NT2/D1 (cell line): ENCODE measurements around the gene NOX5.

Experiments used
- DNase-seq: peaks from one replicate; pipeline ENCODE4 v3.0.0-alpha.2; 2011; ENCODE audit warnings: low read depth, low spot score
- H3K27me3 ChIP-seq: 2 replicates; pipeline ENCODE4 v1.6.0; 2011; ENCODE audit warnings: mild to moderate bottlenecking; ENCODE audit not compliant: insufficient read length, insufficient read depth
- H3K36me3 ChIP-seq: 2 replicates; pipeline ENCODE4 v1.6.1; 2011; ENCODE audit warnings: mild to moderate bottlenecking, low read length, mixed read lengths; ENCODE audit not compliant: insufficient read depth, insufficient read length
- H3K4me1 ChIP-seq: 2 replicates; pipeline ENCODE4 v1.5.1; 2011; ENCODE audit not compliant: insufficient read depth, insufficient read length
- H3K4me3 ChIP-seq: 2 replicates; pipeline ENCODE4 v1.5.1; 2011; ENCODE audit warnings: low read depth; ENCODE audit not compliant: insufficient read length
- H3K9ac ChIP-seq: 2 replicates; pipeline ENCODE4 v1.6.0; 2011; ENCODE audit warnings: low read depth; ENCODE audit not compliant: insufficient read length
- H3K9me3 ChIP-seq: 2 replicates; pipeline ENCODE4 v1.5.1; 2011; ENCODE audit warnings: mild to moderate bottlenecking, low read length; ENCODE audit not compliant: insufficient read depth
- SUZ12 ChIP-seq: IDR thresholded peaks from 2 replicates; pipeline ENCODE4 v1.6.1; 2011; ENCODE audit not compliant: insufficient read length, insufficient read depth; ENCODE audit errors: extremely low read depth
- YY1 ChIP-seq: IDR thresholded peaks from 2 replicates; pipeline ENCODE4 v1.6.1; 2011; ENCODE audit not compliant: insufficient read length, insufficient read depth
- ZNF274 ChIP-seq: IDR thresholded peaks from 2 replicates; pipeline ENCODE4 v1.6.1; 2011; ENCODE audit warnings: mild to moderate bottlenecking, low read depth, low read length

Gene NOX5

DNA sequence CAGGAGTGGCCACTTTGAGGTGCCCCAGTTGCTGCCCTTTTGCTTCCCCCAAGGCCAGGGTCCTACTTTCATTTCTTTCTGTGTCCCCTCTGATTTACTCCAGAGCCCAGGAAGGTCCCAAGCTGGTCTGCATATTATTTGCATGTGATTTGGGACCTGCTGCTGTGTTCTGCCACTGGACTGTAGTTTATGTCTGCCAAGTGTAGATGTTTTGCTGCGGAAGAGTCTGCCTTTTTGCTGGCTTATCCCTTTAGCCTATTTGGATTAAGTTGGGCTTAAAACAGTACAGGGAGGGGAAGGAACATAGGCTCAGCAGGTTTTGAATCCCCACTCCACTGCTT lies 21.4 kb downstream of the NOX5 start:
- Histone ChIP-seq H3K4me1 (no peaks in the 10 kb centered on the region), H3K9me3 (no peaks in the 10 kb centered on the region), H3K36me3 (no peaks in the 10 kb centered on the region), H3K27me3 (no peaks in the 10 kb centered on the region), H3K9ac (no peak overlapping the region), H3K4me3 (no peak overlapping the region)
- no peak for DNase-seq
- TF ChIP-seq ZNF274: no peak
- no peak for TF ChIP-seq SUZ12
- no peak for TF ChIP-seq YY1

- no peaks in the 10 kb centered on the region for H3K9me3 ChIP-seq
- no peak overlapping the region for H3K4me3 ChIP-seq
- H3K27me3 ChIP-seq: no peaks in the 10 kb centered on the region
- H3K9ac ChIP-seq: no peak overlapping the region
- TF ChIP-seq SUZ12 (no peak), YY1 (no peak), ZNF274 (no peak)
- no peak for DNase-seq
- H3K36me3 ChIP-seq: no peaks in the 10 kb centered on the region
- no peaks in the 10 kb centered on the region for H3K4me1 ChIP-seq
Measured at GRCh38 chr15:69036826-69037225, 22.3 kb downstream of the NOX5 start.

DNA sequence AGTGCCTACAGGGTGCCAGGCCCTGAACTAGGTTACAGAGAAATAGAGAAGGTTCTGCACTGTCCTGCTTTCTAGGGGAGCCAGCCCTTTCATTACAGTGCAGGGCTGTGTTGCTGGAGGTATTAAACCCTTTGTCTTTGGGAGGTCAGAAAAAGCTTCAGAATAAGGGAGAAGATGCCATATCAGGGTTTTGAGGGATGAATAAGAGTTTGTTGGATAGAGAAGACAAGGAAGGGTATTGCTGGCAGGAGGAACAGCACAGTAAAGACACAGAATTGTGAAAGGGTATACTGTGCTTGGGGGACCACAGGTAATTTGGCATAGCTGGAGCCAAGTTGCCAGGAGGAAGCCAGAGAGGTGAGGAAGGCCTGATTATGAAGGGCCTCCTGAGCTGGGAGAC lies 23.0 kb downstream of the NOX5 start:
- H3K4me3 ChIP-seq: no peak overlapping the region
- no peaks in the 10 kb centered on the region for H3K4me1 ChIP-seq
- H3K27me3 ChIP-seq: no peaks in the 10 kb centered on the region
- no peak for TF ChIP-seq YY1
- TF ChIP-seq SUZ12: no peak
- TF ChIP-seq ZNF274: no peak
- H3K36me3 ChIP-seq: no peaks in the 10 kb centered on the region
- H3K9ac ChIP-seq: no peak overlapping the region
- DNase-seq: no peak
- H3K9me3 ChIP-seq: no peaks in the 10 kb centered on the region

- no peaks in the 10 kb centered on the region for H3K36me3 ChIP-seq
- TF ChIP-seq SUZ12 (no peak), YY1 (no peak), ZNF274 (no peak)
- H3K4me3 ChIP-seq: no peak overlapping the region
- no peak for DNase-seq
- H3K4me1 ChIP-seq: no peaks in the 10 kb centered on the region
- no peaks in the 10 kb centered on the region for H3K9me3 ChIP-seq
- no peak overlapping the region for H3K9ac ChIP-seq
- H3K27me3 ChIP-seq: no peaks in the 10 kb centered on the region
Measured at GRCh38 chr15:69037977-69038376, 23.5 kb downstream of the NOX5 start.

- no peaks in the 10 kb centered on the region for H3K9me3 ChIP-seq
- H3K27me3 ChIP-seq: no peaks in the 10 kb centered on the region
- H3K4me1 ChIP-seq: peaks cover 1% of the 10 kb centered on the region
- H3K9ac ChIP-seq: no peak overlapping the region
- H3K36me3 ChIP-seq: no peaks in the 10 kb centered on the region
- TF ChIP-seq SUZ12 (no peak), ZNF274 (no peak), YY1 (no peak)
- no peak overlapping the region for H3K4me3 ChIP-seq
- no peak for DNase-seq
Measured at GRCh38 chr15:69038508-69038907, 24.0 kb downstream of the NOX5 start.

GRCh38 chr15:69039516-69040225 lies 25.2 kb downstream of the NOX5 start:
- TF ChIP-seq ZNF274: no peak
- no peak for DNase-seq
- Histone ChIP-seq H3K9me3 (no peaks in the 10 kb centered on the region), H3K4me3 (no peak overlapping the region), H3K4me1 (peaks cover 2% of the 10 kb centered on the region), H3K9ac (no peak overlapping the region), H3K36me3 (no peaks in the 10 kb centered on the region), H3K27me3 (no peaks in the 10 kb centered on the region)

DNA sequence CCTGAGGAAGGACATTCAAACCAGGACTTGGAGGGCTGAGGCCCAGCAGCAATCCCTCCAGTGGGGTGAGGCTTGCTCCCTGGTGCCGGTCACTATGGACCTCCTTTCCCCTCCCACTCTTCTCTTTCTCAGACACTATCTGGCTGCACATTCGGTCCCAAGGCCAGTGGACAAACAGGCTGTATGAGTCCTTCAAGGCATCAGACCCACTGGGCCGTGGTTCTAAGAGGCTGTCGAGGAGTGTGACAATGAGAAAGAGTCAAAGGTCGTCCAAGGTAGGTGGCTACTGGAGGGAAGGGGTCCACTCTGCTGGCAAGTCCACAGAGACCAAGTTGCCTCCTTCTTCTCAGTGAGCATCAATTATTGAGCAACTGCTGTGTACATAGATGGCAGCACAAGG lies 28.0 kb downstream of the NOX5 start:
- Histone ChIP-seq H3K9ac (no peak overlapping the region), H3K4me1 (peaks cover 7% of the 10 kb centered on the region), H3K36me3 (no peaks in the 10 kb centered on the region), H3K4me3 (no peak overlapping the region), H3K27me3 (no peaks in the 10 kb centered on the region), H3K9me3 (no peaks in the 10 kb centered on the region)
- no peak for DNase-seq
- TF ChIP-seq ZNF274: no peak
- no peak for TF ChIP-seq YY1
- no peak for TF ChIP-seq SUZ12

DNA sequence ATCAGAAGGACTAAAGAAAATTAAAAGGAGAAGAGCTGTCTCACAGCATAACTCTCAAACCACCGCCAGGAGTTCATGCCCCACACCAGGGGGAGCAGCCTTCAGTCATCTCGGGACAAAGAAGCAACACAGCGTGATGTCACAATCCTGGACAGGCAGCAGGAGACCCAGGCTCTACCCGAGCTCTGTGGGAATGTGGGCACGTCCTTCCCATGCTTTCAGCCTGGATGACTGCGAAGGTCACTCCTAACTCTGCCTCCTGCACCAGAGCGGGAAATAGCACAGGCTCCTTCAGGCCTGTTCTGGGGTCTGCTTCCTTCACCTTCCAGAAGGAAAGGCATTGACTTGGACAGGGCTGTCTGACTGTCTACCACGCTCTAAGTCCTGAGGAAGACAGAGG lies 31.3 kb downstream of the NOX5 start:
- DNase-seq: no peak
- Histone ChIP-seq H3K9ac (no peak overlapping the region), H3K4me3 (no peak overlapping the region), H3K4me1 (peaks cover 7% of the 10 kb centered on the region), H3K9me3 (no peaks in the 10 kb centered on the region), H3K27me3 (no peaks in the 10 kb centered on the region), H3K36me3 (no peaks in the 10 kb centered on the region)
- TF ChIP-seq ZNF274 (no peak), YY1 (no peak), SUZ12 (no peak)
